ENCODE results near the gene GALR2.

DNA sequence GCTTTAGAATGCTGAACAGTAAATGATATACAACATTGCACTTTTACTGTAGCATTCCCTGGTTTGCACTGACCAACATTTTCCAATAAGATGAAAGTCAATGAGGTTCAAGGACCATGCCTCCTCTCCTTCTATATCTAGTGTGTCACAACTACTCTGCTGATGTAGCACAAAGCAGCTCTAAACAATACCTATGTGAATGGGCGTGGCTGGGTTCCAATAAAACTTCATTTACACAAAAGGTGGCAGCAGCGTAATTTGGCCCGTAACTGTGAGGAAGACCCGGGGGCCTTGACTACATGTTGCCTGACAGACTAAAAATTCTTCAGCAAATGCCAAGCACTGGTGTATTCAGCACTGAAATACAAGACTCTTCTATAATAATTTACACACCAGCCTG lies 8.8 kb upstream of the GALR2 start:
- TF ChIP-seq, protein P1, sequence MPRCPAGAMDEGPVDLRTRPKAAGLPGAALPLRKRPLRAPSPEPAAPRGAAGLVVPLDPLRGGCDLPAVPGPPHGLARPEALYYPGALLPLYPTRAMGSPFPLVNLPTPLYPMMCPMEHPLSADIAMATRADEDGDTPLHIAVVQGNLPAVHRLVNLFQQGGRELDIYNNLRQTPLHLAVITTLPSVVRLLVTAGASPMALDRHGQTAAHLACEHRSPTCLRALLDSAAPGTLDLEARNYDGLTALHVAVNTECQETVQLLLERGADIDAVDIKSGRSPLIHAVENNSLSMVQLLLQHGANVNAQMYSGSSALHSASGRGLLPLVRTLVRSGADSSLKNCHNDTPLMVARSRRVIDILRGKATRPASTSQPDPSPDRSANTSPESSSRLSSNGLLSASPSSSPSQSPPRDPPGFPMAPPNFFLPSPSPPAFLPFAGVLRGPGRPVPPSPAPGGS (IDR thresholded peaks at IDR 0.05) = no peak
- TF ChIP-seq CTCF (IDR thresholded peaks at IDR 0.05) (no peak), POLR2A (IDR thresholded peaks at IDR 0.05; ENCODE audit: low read length) (no peak), RAD21 (conservative IDR thresholded peaks at IDR 0.05 in 1 of 2, IDR thresholded peaks at IDR 0.05 in 1 of 2) (no peak), RFX5 (IDR thresholded peaks at IDR 0.05) (no peak), MAX (IDR thresholded peaks at IDR 0.05) (no peak), HOXA7 (CRISPR knock-in tag; IDR thresholded peaks at IDR 0.05) (no peak), EP300 (IDR thresholded peaks at IDR 0.05) (no peak), JUN (IDR thresholded peaks at IDR 0.05) (no peak)
- TF ChIP-seq, protein P2, sequence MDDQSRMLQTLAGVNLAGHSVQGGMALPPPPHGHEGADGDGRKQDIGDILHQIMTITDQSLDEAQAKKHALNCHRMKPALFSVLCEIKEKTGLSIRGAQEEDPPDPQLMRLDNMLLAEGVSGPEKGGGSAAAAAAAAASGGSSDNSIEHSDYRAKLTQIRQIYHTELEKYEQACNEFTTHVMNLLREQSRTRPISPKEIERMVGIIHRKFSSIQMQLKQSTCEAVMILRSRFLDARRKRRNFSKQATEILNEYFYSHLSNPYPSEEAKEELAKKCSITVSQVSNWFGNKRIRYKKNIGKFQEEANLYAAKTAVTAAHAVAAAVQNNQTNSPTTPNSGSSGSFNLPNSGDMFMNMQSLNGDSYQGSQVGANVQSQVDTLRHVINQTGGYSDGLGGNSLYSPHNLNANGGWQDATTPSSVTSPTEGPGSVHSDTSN (IDR thresholded peaks at IDR 0.05) = no peak

Data from A549 (cell line).